ENCODE results near the gene CEP55.

Gene CEP55

GRCh38 chr10:93560541-93560940 lies 64.1 kb downstream of the CEP55 start:
- DNase-seq (ENCODE audit: low read depth), result no peak
- TF ChIP-seq, protein P1, sequence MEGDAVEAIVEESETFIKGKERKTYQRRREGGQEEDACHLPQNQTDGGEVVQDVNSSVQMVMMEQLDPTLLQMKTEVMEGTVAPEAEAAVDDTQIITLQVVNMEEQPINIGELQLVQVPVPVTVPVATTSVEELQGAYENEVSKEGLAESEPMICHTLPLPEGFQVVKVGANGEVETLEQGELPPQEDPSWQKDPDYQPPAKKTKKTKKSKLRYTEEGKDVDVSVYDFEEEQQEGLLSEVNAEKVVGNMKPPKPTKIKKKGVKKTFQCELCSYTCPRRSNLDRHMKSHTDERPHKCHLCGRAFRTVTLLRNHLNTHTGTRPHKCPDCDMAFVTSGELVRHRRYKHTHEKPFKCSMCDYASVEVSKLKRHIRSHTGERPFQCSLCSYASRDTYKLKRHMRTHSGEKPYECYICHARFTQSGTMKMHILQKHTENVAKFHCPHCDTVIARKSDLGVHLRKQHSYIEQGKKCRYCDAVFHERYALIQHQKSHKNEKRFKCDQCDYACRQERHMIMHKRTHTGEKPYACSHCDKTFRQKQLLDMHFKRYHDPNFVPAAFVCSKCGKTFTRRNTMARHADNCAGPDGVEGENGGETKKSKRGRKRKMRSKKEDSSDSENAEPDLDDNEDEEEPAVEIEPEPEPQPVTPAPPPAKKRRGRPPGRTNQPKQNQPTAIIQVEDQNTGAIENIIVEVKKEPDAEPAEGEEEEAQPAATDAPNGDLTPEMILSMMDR (conservative IDR thresholded peaks at IDR 0.05; ENCODE audit: low read depth, low read length), result no peak
- H3K4me3 ChIP-seq (ENCODE audit: low read depth, low read length), result no peak overlapping the region

GRCh38 chr10:93565446-93565845 lies 69.0 kb downstream of the CEP55 start:
- no peak overlapping the region for H3K4me3 ChIP-seq (ENCODE audit: low read depth, low read length)

GRCh38 chr10:93566435-93567276 lies 70.2 kb downstream of the CEP55 start, which contains the start of gene FFAR4:
Gene FFAR4 (plus strand): TSS chr10:93566665. CDS start chr10:93566721, 56 bp downstream.
- TF ChIP-seq, protein P1 (conservative IDR thresholded peaks at IDR 0.05; ENCODE audit: low read depth, low read length), result no peak
- no peak within 1 kb of the TSS for H3K4me3 ChIP-seq (ENCODE audit: low read depth, low read length)
- no peak for DNase-seq (ENCODE audit: low read depth)

More at GRCh38 chr10:93565446-93565845, 69.0 kb downstream of the CEP55 start:
- DNase-seq (ENCODE audit: low read depth), result no peak
- TF ChIP-seq, protein P1 (conservative IDR thresholded peaks at IDR 0.05; ENCODE audit: low read depth, low read length), result no peak

GRCh38 chr10:93567277-93568104 lies 71.1 kb downstream of the CEP55 start:
- TF ChIP-seq, protein P1 (conservative IDR thresholded peaks at IDR 0.05; ENCODE audit: low read depth, low read length), result no peak
- no peak for DNase-seq (ENCODE audit: low read depth)
- H3K4me3 ChIP-seq (ENCODE audit: low read depth, low read length), result no peak overlapping the region

- DNase-seq (ENCODE audit: low read depth), result no peak
- TF ChIP-seq, protein P1 (conservative IDR thresholded peaks at IDR 0.05; ENCODE audit: low read depth, low read length), result no peak
- H3K4me3 ChIP-seq (ENCODE audit: low read depth, low read length), result no peak overlapping the region
These were observed 71.6 kb downstream of the CEP55 start for GRCh38 chr10:93568105-93568390.

DNA sequence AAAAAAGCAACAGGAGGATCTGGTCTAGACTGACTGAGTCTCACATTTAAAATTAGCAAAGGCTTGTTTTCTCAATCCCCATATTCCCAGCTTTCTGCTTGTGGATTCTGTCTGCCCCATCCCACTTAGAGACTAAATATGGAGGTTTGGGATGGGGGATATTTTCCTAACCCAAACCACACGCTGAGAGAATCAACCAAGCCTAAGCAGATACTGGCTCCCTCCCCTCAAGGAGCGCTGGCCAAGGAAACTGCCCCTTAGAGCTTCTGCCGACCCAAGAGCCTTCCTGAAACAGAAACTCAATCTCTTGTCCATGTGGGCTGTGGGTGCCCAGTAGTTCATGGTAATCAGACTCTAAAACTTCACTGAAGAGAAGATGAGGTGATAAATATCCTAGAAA lies 74.0 kb downstream of the CEP55 start:
- no peak for DNase-seq (ENCODE audit: low read depth)
- TF ChIP-seq, protein P1 (conservative IDR thresholded peaks at IDR 0.05; ENCODE audit: low read depth, low read length), result no peak
- no peak overlapping the region for H3K4me3 ChIP-seq (ENCODE audit: low read depth, low read length)

Data from choroid plexus epithelial cell (primary cell).